Right atrium auricular region (tissue), 2 donors: ENCODE results near the gene DPYD. TPM values are rescaled to one million over a fixed set of nuclear protein-coding genes. Genes with fewer than 3 reads are reported as not detected.
"Not testable (repeated sequence)": the region's sequence is repeated elsewhere in the genome, so short reads cannot be mapped to it uniquely, and the experiment has no call there.

Experiments
- DNase-seq: peaks from one replicate; pipeline ENCODE4 v3.0.0-alpha.2; 2019; ENCODE audit warnings: low spot score
- H3K27ac ChIP-seq, 2 donors: fragments of 200-600 bp; sonication (generic); 1 replicate in 1 of 2; 2 replicates in 1 of 2; pipeline ENCODE4 v1.5.1; 2016 to 2019
- H3K27me3 ChIP-seq, 2 donors: fragments of 200-600 bp; sonication (generic); one replicate each; pipeline versions ENCODE4 v1.5.1 to v1.6.0; 2017 to 2019
- H3K36me3 ChIP-seq: fragments of 200-600 bp; sonication (generic); one replicate; pipeline ENCODE4 v1.5.1; 2016
- H3K4me1 ChIP-seq, 2 donors: fragments of 200-600 bp; sonication (generic); one replicate each; pipeline versions ENCODE4 v1.5.1 to v1.6.0; 2017 to 2019
- H3K4me3 ChIP-seq, 2 donors: fragments of 200-600 bp; sonication (generic); 1 replicate in 1 of 2; 2 replicates in 1 of 2; pipeline ENCODE4 v1.5.1; 2017 to 2019; ENCODE audit warnings: mild to moderate bottlenecking in 1 of 2, moderate library complexity in 1 of 2
- H3K9me3 ChIP-seq, 2 donors: fragments of 200-600 bp; sonication (generic); one replicate each; pipeline ENCODE4 v1.5.1; 2019
- total RNA-seq, 2 donors: library from RNA; depleted of rRNA; stranded (reverse); fragments of >200 nt; gene quantifications; one replicate each; pipeline ENCODE4 v1.1.0, GENCODE V29; 2016
- TF ChIP-seq, protein P1 (sequence below), 2 donors: fragments of 200-600 bp; sonication (generic); IDR thresholded peaks; one replicate each; pipeline ENCODE4 v1.5.1; 2019; ENCODE audit warnings: antibody characterized with exemption in 2 of 2

DPYD gene
- total RNA-seq, 2 donors from 2014 or later: 11.3 to 14.5 TPM

DNA sequence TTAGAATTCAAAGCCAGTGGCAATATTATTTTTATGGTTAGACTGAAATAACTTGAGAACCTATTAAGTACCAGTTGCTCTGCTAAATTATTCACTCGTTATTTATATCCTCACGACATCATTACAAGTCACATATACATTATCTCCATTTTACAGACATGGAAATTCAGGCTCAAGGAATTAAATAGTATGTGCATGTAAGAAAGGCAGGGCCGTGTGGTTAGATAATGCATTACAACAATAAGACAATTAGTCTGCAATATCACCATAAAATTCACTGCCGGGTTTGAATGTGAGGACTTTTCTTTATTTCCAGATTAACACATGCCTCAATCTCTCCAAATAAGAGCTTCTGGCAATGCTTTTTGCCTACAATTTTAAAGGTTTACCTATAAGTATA lies 675.8 kb downstream of the DPYD start:
- Histone ChIP-seq H3K4me3 (no peak overlapping the region), H3K36me3 (no peaks in the 10 kb centered on the region), H3K9me3 (no peaks in the 10 kb centered on the region), H3K27me3 (no peaks in the 10 kb centered on the region), H3K4me1 (peaks cover 0 to 13% of the 10 kb centered on the region in 2 donors), H3K27ac (no peak overlapping the region)
- TF ChIP-seq, protein P1, sequence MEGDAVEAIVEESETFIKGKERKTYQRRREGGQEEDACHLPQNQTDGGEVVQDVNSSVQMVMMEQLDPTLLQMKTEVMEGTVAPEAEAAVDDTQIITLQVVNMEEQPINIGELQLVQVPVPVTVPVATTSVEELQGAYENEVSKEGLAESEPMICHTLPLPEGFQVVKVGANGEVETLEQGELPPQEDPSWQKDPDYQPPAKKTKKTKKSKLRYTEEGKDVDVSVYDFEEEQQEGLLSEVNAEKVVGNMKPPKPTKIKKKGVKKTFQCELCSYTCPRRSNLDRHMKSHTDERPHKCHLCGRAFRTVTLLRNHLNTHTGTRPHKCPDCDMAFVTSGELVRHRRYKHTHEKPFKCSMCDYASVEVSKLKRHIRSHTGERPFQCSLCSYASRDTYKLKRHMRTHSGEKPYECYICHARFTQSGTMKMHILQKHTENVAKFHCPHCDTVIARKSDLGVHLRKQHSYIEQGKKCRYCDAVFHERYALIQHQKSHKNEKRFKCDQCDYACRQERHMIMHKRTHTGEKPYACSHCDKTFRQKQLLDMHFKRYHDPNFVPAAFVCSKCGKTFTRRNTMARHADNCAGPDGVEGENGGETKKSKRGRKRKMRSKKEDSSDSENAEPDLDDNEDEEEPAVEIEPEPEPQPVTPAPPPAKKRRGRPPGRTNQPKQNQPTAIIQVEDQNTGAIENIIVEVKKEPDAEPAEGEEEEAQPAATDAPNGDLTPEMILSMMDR (IDR thresholded peaks at IDR 0.05): peak in 1 of 2 donors; percentile 24
- no peak for DNase-seq

DNA sequence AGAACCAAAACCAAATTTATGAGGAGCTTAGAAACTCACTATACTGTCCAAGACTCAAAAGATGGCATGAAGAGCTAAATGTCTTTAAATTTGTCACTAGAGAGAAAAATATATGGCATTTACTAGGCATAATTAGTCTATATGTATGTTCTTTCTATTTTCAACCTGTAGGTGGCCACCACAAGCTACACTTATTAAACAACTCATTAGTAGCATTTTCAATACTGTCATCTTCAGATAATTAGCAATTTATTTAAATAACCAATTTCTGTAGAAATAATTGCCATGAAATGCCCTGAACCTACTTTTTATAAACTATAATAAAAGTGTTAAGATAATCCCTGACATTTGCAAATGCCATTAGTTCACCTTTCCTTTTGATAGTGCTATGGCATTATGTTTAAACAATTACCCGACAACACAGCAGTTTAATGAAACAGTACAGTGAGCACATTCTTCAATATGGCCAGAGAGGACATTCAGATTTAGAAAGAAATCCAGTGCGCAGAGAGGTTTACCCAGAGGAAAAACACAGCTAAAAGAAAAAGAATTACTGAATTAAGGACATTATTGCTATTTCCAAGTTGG lies 676.8 kb downstream of the DPYD start:
- DNase-seq: no peak
- Histone ChIP-seq H3K9me3 (no peaks in the 10 kb centered on the region), H3K4me1 (peaks cover 0 to 13% of the 10 kb centered on the region in 2 donors), H3K4me3 (no peak overlapping the region), H3K27me3 (no peaks in the 10 kb centered on the region), H3K27ac (no peak overlapping the region), H3K36me3 (no peaks in the 10 kb centered on the region)
- TF ChIP-seq, protein P1 (IDR thresholded peaks at IDR 0.05): peak; percentile 37 to 68

DNA sequence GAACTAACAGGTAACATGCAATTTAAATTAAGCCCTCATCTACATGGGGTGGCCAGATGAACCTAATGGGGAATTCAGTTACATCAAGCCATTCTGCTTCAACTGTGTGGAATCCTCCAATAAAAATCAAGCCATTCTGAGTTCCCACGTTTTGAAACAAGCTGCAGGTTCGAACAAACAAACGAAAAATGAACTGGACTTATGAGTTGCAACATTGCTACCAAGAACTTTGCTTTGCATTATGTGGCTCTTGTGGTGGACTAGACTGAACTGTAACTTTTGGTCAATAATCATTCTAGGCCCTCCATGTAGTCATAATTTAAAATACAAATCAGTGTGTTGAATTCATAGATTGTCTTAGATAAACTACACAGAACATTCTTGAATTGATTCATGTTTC lies 682.0 kb downstream of the DPYD start:
- Histone ChIP-seq H3K36me3 (no peaks in the 10 kb centered on the region), H3K4me3 (no peak overlapping the region), H3K9me3 (no peaks in the 10 kb centered on the region), H3K27ac (no peak overlapping the region), H3K27me3 (no peaks in the 10 kb centered on the region), H3K4me1 (no peaks in the 10 kb centered on the region)
- TF ChIP-seq, protein P1 (IDR thresholded peaks at IDR 0.05): no peak
- DNase-seq: no peak

DNA sequence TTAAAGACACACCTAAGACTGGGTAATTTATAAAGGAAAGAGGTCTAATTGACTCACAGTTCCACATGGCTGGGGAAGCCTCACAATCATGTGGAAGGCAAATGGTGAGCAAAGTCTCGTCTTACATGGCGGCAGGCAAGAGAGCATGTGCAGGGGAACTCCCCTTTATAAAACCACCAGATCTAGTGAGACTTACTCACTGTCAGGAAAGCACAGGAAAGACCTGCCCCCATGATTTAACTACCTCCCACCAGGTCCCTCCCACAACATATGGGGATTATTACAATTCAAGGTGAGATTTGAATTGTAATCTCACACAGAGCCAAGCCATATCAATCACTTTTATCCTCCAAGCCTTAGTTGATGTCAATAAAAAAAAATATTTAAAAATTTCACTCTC lies 689.5 kb downstream of the DPYD start:
- H3K36me3 ChIP-seq, DNase-seq: not testable (repeated sequence)

DNA sequence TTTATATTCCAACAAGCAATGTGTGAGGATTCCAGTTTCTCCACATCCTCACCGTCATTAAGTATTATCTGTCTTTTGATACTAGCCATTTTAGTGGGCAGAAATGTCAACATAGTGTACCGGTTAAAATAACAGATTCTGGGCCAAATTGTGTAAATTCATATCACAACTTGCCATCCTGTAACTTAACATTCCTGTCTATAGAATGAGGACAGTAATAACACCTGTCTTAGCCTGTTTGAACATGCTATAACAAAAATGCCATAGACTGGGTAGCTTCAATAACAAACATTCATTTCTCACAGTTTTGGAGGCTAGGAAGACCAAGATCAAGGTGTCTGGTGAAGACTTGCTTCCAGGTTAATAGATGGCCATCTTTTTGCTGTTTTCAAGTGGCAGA lies 708.2 kb downstream of the DPYD start:
- Histone ChIP-seq H3K27me3 (no peaks in the 10 kb centered on the region), H3K4me1 (no peaks in the 10 kb centered on the region), H3K9me3 (no peaks in the 10 kb centered on the region), H3K36me3 (no peaks in the 10 kb centered on the region), H3K4me3 (no peak overlapping the region), H3K27ac (no peak overlapping the region)
- TF ChIP-seq, protein P1 (IDR thresholded peaks at IDR 0.05): no peak
- no peak for DNase-seq

More for the DNA sequence above, 689.5 kb downstream of the DPYD start:
- not testable (repeated sequence) for H3K4me1 ChIP-seq, H3K9me3 ChIP-seq, H3K27me3 ChIP-seq, H3K4me3 ChIP-seq, H3K27ac ChIP-seq

DNA sequence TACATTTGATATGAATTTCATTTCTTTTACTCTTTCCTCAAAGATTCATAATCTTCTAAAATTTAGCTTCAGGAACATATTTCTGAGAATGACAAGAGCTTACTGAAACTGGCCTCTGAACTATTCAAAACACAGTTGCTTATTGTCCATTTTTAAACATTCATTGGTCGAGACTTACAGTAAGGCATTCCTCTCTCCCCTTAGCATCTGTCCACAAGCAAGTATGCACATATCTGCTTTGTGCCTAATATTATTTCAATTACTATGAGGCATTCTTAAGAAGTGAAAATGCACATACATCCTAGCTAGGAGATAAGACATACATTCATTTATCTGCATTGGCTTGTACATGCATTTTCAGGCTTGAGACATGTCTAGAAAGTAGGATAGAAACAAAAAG lies 710.5 kb downstream of the DPYD start:
- DNase-seq: no peak
- H3K27ac ChIP-seq: no peak overlapping the region
- no peaks in the 10 kb centered on the region for H3K9me3 ChIP-seq
- no peaks in the 10 kb centered on the region for H3K27me3 ChIP-seq
- no peaks in the 10 kb centered on the region for H3K4me1 ChIP-seq
- TF ChIP-seq, protein P1 (IDR thresholded peaks at IDR 0.05): no peak
- H3K4me3 ChIP-seq: no peak overlapping the region
- no peaks in the 10 kb centered on the region for H3K36me3 ChIP-seq
